ENCODE measurements around the gene DDX47.
"Not testable (repeated sequence)": the region's sequence is repeated elsewhere in the genome, so short reads cannot be mapped to it uniquely, and the experiment has no call there.

Gene DDX47

DNA sequence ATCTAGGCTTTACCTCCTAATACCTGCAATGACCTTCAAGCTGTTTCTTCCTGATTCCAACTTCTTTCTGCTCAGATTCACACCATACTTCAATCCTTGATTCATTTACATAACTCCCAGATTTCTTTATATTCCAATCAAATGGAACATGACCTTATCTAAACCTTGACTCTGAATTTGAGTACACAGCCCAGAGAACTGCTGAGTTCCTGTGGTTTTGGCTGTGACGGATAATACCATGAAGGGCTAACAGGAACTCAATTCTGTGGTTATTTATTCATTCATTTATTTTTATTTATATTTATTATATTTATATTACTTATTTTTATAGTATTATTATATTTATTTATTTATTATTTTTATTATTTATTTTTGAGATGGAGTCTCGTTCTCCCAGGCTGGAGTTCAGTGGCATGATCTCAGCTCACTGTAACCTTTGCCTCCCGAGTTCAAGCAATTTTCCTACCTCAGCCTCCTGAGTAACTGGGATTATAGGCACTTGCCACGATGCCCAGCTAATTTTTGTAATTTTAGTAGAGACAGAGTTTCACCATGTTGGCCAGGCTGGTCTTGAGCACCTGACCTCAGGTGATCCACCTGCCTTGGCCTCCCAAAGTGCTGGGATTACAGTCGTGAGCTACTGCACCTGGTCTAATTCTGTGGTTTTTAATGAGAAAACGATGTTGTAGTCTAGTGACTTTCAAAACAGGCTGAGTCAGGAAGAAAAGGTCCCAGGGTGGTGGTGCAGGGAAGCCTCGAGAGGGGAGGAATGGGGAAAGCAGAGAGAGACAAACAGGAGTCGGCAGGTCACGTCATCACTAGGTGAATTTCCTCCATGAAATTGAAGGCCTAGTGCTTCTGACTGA, 16.0 kb upstream of the DDX47 start:
- no peak for DNase-seq (ENCODE audit: extremely low read depth in 1 of 2, low read depth in 1 of 2)

DNA sequence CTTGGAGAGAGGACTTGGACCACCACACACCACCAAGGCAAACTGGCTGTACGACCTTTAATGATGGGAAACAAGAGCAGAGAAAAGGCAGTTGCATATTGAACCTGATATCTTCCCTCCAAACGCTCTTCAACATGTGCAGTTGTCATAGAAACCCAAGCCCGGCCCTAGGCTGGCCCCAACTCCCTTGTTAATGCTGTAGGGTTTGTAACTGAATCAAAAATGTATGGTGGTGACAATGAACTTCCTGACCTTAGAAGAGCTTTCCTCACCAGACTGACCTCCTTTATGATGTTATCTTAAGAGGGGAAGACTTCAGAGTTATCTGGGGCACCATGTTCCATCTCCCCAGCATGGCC, 15.4 kb upstream of the DDX47 start:
- no peak for DNase-seq (ENCODE audit: extremely low read depth in 1 of 2, low read depth in 1 of 2)

DNA sequence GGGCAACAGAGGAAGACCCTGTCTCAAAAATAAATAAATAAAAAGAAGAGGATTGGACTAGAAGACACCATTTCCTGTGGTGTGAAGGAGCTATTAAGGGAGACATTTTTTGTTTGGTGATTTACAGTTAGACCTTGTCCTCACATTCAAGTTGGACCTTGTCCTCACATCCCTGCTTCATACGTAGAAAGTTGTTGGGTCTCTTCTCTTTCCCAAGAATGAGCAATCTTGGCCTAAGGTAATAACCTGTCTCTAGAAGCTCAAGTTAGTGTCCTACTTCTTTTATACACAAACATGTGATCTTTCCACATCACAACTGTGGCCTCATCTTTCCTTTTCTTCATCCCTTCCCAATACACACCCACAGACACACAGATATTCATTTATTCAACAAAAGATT, 14.7 kb upstream of the DDX47 start:
- no peak for DNase-seq (ENCODE audit: extremely low read depth in 1 of 2, low read depth in 1 of 2)

DNA sequence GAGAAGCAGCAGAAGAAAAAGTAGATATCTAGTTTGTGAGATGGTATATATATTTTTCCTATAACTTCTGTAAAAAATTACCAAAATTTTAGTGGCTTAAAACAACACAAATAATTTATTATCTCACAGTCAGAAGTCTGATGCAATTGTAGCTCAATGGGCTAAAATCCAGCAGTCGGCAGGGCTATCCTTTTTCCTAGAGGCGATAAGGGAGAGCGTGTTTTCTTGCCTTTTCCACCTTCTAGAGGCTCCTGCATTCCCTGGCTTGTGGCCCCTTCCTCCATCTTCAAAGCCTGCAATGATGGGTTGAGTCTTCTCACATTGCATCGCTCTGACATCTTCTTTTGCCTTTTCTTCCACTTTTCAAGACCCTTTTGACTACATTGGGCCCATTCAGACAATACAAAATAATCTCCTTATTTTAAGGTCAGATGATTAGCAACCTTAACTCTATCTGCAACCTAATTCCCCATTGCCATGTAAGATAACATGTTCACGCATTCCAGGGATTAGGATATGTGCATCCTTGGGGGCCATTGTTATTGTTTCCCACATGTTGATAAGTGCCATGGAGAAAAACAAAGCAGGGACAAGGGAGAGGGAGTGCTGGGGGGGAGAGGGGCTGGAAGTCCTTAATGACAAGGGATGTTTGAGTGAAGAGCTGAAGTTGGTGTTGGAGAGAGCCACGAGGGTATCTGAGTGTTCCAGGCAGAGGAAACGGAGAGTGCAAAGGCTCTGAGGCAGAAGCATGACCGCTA, 13.8 kb upstream of the DDX47 start:
- DNase-seq (ENCODE audit: extremely low read depth in 1 of 2, low read depth in 1 of 2): no peak

DNA sequence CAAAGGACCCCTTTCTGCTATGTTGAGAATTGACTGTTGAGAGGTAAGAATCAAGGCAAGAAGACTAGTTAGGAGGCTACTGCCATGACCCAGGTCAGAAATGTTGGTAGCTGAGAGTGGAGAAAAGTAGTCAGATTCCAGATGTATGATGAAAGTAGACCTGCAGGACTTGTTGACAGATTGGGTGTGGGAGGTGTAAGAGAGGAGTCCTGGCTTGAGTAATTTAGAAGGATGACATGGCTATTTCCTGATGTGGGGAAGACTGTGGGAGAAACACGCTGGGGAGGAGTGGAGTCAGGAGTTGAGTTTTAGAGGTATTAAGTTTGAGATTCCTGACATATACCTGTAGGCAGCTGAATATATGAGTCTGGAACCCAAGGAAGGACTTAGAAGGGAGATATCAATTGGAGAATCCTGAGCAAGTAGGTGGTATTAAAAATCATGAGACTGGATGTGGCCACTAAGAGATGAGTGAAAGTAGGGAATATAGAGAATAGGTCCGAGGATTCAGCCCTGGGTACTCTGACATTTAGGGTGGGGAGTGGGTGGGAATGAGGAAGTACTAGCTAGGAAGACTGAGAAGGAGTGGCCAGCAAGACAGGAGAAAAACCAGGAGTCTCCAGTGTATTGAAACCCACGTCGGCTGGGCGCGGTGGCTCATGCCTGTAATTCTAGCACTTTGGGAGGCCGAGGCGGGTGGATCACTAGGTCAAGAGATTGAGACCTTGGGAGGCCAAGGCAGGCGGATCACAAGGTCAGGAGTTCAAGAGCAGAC, 12.6 kb upstream of the DDX47 start:
- no peak for DNase-seq (ENCODE audit: extremely low read depth in 1 of 2, low read depth in 1 of 2)

DNA sequence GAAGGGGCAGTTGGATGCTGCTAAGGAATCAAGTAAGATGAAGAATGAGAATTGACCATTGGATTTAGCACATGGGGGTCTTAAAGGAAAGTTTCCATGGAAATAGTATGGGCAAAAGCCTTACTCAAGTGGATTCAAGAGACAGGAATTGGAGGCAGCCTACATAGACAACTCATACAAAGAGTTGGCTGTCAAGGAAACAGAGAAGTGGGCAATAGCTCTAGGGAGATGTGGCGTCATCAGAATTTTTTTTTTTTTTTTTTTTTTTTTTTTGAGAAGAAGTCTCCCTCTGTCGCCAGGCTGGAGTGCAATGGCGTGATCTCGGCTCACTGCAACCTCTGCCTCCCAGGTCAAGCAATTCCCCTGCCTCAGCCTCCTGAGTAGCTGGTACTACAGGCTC, 11.5 kb upstream of the DDX47 start:
- not testable (repeated sequence) for DNase-seq (ENCODE audit: extremely low read depth in 1 of 2, low read depth in 1 of 2)

DNA sequence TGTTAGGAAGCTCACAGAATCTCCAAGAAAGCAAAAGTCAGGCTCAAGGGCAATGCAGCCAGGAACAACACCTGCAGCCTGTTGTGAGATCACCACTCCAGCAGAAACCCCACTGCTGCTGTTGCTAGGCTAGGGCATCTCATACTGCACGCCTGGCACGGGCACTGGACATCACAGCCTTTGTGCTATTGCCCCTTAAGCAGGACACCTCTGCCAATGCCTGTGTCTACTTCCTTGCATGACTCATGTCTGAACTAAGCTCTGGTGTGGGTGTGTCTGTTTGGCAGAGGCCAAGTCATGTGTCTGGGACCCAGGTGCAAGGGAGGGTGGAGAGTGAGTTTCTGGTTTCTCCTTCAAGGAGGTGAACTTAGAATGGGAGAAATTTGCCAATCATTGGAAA, 10.0 kb upstream of the DDX47 start:
- DNase-seq (ENCODE audit: extremely low read depth in 1 of 2, low read depth in 1 of 2): no peak

DNA sequence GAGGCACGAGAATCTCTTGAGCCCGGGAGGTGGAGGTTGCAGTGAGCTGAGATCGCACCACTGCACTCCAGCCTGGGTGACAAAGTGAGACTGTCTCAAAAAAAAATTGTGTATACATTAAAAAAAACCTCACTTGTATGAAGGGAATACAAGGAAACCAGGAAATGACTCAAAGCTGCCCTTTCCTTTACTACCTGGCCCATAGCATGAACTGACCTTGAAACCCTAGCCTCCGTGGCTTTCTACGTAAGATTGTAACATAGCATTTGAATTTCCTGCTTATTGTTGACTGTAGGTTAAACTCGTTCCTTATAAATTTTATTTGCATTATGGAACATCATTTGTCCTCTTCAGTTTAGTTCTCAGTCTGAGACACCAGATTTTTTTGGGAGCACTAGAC, 9.1 kb upstream of the DDX47 start:
- DNase-seq (ENCODE audit: extremely low read depth in 1 of 2, low read depth in 1 of 2): no peak

DNA sequence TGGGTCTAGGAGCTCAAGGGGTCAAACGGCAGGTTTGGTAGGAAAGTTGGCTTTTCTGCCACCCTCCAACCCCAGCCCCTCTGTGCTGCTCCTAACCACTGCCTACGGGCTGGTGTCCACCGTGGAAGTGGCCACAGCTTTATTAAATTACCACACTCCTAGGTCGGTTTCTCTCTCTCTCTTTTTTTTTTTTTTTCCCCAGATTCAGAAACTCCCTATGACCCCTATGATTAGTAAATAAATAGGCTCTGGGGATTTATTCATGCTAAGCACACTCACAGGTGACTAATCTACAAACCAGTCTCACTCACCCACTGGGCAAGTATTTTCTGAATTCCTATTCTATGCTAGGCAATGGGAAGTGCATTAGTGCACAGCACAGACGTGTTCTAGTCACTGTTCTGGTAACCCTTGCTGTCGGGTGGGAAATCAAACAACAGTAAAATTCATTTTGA, 8.7 kb upstream of the DDX47 start:
- no peak for DNase-seq (ENCODE audit: extremely low read depth in 1 of 2, low read depth in 1 of 2)

DNA sequence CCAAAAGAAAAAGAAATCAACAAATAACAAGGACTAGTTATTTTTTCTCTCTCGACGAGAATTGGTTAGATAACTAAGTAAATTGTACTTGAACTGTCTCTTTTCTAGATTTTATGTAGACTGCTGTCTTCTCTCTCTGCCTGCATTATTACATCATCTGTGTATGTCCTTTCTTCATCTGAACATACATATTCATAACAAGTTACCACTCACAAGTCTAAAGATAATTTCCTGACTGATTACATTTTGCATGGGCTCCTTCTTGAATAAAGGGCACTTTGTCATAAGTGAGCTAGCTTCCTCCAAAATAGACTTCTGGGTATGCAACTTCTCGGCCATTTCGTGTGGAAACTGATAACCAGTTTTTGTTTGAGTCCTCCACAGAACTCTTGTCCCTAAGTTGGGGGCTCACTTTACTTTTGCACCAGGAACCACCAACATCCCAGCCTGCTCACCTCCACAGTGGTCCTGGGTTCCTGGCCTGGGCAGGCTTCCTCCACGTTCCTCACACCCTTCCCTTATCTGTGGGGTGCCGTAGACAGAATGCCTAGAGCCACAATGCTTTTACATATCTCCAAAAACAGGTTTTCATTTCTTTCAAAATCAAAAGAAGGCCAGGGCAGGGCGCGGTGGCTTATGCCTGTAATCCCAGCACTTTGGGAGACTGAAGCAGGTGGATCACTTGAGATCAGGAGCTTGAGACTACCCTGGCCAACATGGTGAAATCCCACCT, 6.2 kb upstream of the DDX47 start:
- no peak for DNase-seq (ENCODE audit: extremely low read depth in 1 of 2, low read depth in 1 of 2)

DNA sequence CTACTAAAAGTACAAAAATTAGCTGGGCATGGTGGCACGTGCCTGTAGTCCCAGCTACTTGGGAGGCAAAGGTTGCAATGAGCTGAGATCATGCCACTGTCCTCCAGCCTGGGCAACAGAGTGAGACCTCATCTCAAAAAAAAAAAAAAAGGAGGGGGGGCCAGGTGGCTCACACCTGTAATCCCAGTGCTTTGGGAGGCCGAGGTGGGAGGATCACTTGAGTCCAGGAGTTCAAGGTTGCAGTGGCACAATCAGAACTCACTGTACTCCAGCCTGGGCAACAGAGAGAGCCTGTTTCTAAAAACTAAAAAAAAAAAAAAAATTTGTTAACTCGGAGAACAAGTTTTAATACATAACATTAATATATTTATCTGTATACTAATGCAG, 5.6 kb upstream of the DDX47 start:
- not testable (repeated sequence) for DNase-seq (ENCODE audit: extremely low read depth in 1 of 2, low read depth in 1 of 2)

DNA sequence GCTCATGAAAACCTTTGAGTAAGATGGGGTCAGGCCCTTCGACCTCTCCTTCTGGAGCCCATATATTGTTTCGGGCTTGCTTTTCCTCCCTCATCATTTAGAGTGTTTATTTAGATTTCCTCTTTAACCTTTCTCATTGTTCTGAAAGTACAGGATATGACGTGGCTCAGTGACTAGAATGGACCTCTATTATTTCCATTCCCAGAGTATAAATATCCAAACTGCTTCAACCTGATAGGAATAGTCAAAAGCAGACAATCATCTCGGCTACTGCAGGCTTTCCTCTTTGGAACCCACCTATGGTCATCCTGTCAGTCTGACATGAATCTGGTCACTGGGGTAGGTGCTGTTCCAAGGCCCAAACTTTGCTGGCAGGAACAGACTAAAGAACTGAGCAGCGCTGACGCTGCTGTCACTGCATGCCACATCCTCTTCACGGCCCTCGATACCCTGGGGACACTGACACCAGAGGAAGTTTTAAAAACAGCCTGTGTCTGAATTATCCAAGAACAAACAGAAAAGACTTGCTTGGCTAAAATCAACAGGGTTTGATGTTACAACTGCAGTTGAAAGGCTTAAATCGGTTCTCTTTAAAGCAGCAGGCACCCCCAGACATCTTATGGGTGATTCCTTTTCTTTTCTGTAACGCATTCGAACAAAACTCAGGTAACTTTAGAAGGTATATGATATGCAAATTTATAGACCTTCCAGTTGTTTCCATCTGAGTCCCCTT, 5.0 kb upstream of the DDX47 start:
- DNase-seq (ENCODE audit: extremely low read depth in 1 of 2, low read depth in 1 of 2): peak in 1 of 2 donors; percentile 14

DNA sequence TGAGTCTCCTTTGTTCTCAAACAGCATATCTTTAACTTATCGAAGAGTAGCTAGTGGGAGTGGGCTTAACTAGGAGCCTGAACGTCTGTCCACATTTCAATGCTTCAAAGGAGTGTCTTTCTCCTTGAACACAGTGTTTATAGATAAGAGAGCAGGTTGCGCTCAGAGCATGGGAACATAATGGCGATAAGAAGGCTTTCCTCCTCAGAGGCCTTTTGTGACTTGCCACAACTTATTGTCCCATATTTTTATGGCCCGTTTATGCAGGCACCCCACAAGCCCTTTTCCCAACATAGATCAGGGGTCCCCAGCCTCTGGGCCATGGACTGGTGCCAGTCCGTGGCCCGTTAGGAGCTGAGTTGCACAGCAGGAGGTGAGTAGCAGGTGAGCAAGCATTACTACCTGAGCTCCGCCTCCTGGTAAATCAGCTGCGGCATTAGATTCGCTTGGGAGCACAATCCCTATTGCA, 2.6 kb upstream of the DDX47 start:
- no peak for DNase-seq (ENCODE audit: extremely low read depth in 1 of 2, low read depth in 1 of 2)

DNA sequence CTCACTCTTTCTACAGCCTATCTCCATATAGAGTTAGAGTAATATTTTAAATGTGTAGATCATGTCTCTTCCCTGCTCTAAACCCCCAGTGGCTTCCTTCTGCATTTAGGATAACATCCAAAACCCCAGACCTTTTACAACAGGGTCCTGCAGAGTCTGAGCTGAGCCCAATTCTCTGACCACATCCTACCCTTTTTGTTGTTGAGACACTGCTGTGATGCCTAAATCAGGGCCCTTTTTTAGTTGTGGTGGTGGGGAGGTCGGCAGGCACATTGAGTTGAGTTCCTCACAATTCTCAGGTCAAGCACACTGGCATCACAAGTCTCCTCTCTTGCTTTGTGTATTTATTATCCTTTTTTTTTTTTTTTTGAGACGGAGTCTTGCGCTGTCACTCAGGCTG, 1.8 kb upstream of the DDX47 start:
- no peak for DNase-seq (ENCODE audit: extremely low read depth in 1 of 2, low read depth in 1 of 2)

DNA sequence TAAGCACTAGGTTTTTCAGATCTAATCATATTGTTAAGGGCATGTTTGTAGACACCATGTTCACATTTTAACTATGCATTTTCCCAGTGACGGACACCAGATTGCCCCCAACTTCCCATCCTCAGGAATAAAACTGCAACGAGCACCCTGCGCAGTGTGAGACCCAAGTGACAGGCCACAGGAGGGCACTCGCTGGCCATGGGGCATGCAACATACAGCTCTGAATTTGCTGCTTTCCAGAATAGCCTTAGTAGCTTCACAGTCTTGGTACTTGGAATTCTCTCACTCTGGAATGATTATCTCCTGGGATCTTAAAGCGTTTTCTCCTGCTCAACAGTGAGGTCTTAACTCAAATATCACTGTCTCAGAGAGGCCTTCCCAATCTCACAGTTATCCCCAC, 972 bp upstream of the DDX47 start:
- no peak for DNase-seq (ENCODE audit: extremely low read depth in 1 of 2, low read depth in 1 of 2)

DNA sequence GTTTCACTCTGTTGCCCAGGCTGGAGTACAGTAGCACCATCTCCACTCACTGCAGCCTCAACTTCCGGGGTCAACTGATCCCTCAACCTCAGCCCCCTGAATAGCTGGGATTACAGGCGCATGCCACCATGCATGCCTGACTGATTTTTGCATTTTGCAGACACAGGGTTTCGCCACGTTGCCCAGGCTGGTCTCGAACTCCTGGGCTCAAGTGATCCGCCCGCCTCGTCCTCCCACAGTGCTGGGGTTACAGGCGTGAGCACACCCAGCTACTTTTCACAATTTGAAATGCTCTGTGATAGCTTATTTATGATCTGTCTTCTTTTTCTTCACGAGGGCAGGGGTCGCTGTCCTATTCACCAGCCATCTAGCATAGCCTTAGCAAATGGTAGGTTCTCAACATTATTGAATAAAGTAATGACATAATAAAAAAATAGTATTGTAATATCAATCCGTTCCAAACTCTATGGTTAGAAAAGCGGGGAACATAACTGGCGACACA, 477 bp upstream of the DDX47 start:
- DNase-seq (ENCODE audit: extremely low read depth in 1 of 2, low read depth in 1 of 2): no peak

DNA sequence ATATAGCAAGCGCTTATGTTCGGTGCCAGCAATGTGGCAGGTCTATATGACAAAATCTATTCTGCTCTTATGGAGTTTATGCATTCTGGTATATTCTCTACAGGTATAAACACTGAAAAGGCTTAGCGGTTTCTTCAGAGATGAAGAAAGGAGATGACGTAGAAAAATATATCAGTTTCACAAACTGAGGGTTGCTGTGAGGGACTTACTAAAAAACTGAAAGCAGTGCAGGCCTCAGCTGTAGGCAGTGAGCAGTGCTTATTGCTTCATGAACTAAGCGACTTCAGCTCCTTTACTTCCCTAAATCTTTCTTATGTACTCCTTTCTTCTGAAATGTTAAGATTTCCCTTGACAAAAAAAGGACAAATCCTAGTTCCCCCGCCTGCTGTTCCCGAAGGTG, 4.5 kb downstream of the DDX47 start:
- DNase-seq (ENCODE audit: extremely low read depth in 1 of 2, low read depth in 1 of 2): no peak

DNA sequence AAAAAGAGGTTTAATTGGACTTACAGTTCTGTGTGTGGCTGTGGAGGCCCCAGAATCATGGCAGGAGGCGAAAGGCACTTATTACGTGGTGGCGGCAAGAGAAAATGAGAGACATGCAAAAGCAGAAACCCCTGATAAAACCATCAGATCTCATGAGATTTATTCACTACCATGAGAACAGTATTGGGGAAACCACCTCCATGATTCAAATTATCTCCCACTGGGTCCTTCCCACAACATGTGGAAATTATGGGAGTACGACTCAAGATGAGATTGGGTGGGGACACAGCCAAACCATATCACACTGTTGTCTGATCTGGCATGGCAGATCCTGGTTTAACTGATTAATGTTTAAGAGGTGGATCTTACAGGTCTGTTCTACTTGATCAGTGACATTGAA, 5.6 kb downstream of the DDX47 start:
- no peak for DNase-seq (ENCODE audit: extremely low read depth in 1 of 2, low read depth in 1 of 2)

DNA sequence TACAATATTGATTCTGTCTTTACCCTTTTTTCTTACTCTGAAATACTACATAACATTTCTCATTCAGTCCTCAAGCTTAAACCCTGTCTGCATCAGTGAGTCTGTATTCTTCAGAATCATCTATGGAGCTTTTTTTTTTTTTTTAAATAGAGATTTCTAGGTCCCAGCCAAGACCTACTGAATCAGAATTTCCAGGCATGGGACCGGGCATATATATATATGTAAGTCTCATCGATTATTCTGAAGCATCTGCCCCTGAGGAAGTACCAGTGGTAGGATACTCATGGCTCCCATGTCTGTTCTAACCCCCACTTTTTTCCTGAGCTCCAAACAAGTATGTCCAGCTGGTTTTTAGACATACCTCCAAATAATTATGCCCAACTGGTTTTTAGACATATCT, 6.1 kb downstream of the DDX47 start:
- DNase-seq (ENCODE audit: extremely low read depth in 1 of 2, low read depth in 1 of 2): no peak

DNA sequence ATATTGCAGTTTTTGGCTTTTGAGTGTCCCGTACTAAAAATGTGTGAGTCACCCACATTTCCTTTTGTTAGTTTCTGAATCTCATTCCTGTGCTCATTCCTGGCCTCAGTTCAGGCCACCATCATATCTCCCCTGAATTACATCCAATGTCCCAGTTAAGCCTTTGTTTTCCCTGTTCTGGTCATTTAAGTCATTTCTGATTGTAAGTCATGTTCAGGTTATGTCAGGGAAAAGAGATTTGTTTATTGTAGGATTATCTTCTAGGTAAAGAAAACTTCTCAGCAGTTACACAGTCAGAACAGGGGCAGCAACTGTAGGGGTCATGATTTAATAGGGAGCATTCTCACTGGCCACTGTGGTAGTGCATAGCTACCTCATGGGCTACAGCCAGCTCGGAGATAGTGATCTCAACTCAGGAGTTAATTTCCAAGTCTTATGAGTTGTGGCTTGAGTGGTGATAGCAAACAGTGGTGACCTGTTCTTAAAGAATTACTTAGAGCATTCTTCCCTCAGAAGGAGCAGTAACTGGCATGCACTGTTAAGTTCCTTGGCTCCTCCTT, 6.7 kb downstream of the DDX47 start:
- DNase-seq (ENCODE audit: extremely low read depth in 1 of 2, low read depth in 1 of 2): no peak
